K562 (cell line): ENCODE results near the gene CLDN25. TPM values are rescaled to one million over a fixed set of nuclear protein-coding genes. Genes with fewer than 3 reads are reported as not detected.

ENCODE experiments used
- ATAC-seq: fragments of 200-7000 bp; cut with Tn5 transposase; 3 replicates; pipeline ENCODE4 v1.9.1; 2020; ENCODE audit warnings: moderate library complexity
- BruUV-seq: library from RNA; stranded (reverse); fragments of 400-500 nt; replicated peaks from 2 replicates; lab custom pipeline; 2021; lab: Mats Ljungman, UMichigan
- CTCF ChIA-PET: fragments of 300-600 bp; formaldehyde crosslinking; extraction: SDS; loops from one replicate; lab custom pipeline; 2021; ENCODE audit warnings: low intra/inter-chr PET ratio; lab: Yijun Ruan, JAX
- POLR2A ChIA-PET: fragments of 300-600, 350-650 bp; sonication (Branson Sonifier 250); formaldehyde crosslinking; extraction: SDS; loops from one replicate; lab custom pipeline; 2021; ENCODE audit warnings: antibody characterized with exemption, inconsistent platforms; lab: Yijun Ruan, JAX
- DNase-seq, 4 experiments: peaks; one replicate each; pipeline versions ENCODE4 v3.0.0 to v3.0.0-alpha.2; 2011 to 2018; ENCODE audit warnings: low spot score in 3 of 4, mixed read lengths in 3 of 4; ENCODE audit errors: extremely low read depth in 1 of 4
- FAIRE-seq: peaks from 2 replicates; lab custom pipeline; 2011; peaks lifted over from hg19 to GRCh38; lab: Jason Lieb, UNC
- H2AFZ ChIP-seq: 2 replicates; pipeline ENCODE4 v1.6.0; 2011; ENCODE audit warnings: low read depth, low read length, control low read depth, inconsistent platforms
- H3K27ac ChIP-seq: fragments of 200-600 bp; 3 replicates; pipeline ENCODE4 v1.8.0; 2011; ENCODE audit warnings: low read depth, mild to moderate bottlenecking, control low read depth, inconsistent platforms, low read length, moderate library complexity, mixed read lengths; ENCODE audit errors: extremely low read depth
- H3K27me3 ChIP-seq, 2 experiments: fragments of 300-600 bp in 1 of 2; 2 replicates in 1 of 2; 3 replicates in 1 of 2; pipeline versions ENCODE4 v1.6.0 to v1.8.0; 2011; ENCODE audit warnings: inconsistent platforms in 2 of 2, low read length in 2 of 2, mild to moderate bottlenecking in 1 of 2, mixed read lengths in 1 of 2, moderate library complexity in 1 of 2; ENCODE audit not compliant: control insufficient read depth in 2 of 2, insufficient read depth in 2 of 2
- H3K36me3 ChIP-seq: fragments of 300-600 bp; 3 replicates; pipeline ENCODE4 v1.8.0; 2011; ENCODE audit warnings: mild to moderate bottlenecking, low read length, inconsistent platforms; ENCODE audit not compliant: control insufficient read depth, insufficient read depth
- H3K4me1 ChIP-seq, 2 experiments: fragments of 200-600 bp in 1 of 2; replicated peaks in 1 of 2; 2 replicates in 1 of 2; 3 replicates in 1 of 2; pipeline versions ENCODE4 v1.5.1 to v1.8.0; 2011; ENCODE audit warnings: inconsistent platforms in 2 of 2, low read length in 2 of 2, mild to moderate bottlenecking in 1 of 2, mixed read lengths in 1 of 2, moderate library complexity in 1 of 2; ENCODE audit not compliant: control insufficient read depth in 2 of 2, insufficient read depth in 2 of 2
- H3K4me2 ChIP-seq: 2 replicates; pipeline ENCODE4 v1.6.1; 2011; ENCODE audit warnings: low read length, control low read depth, inconsistent platforms, mixed read lengths; ENCODE audit not compliant: insufficient read depth
- H3K4me3 ChIP-seq: fragments of 200-600 bp; sonication (generic), shearing (Covaris generic); 2 replicates; pipeline ENCODE4 v1.5.1; 2016; ENCODE audit warnings: control low read depth, inconsistent platforms
- H3K79me2 ChIP-seq: fragments of 200-600 bp; 3 replicates; pipeline ENCODE4 v1.8.0; 2011; ENCODE audit warnings: low read length, inconsistent platforms; ENCODE audit not compliant: control insufficient read depth, insufficient read depth
- H3K9ac ChIP-seq, 2 experiments: 2 replicates each; pipeline versions ENCODE4 v1.6.0 to v1.6.1; 2011; ENCODE audit warnings: low read depth in 2 of 2, low read length in 2 of 2, control low read depth in 1 of 2, inconsistent platforms in 1 of 2, mild to moderate bottlenecking in 1 of 2, mixed read lengths in 1 of 2; ENCODE audit not compliant: insufficient read depth in 1 of 2
- H3K9me1 ChIP-seq: one replicate; pipeline ENCODE4 v1.6.0; 2011; ENCODE audit warnings: inconsistent platforms, mild to moderate bottlenecking, low read length, moderate library complexity; ENCODE audit not compliant: control insufficient read depth, insufficient read depth
- H3K9me3 ChIP-seq: replicated peaks from 2 replicates; pipeline ENCODE4 v1.5.1; 2011; ENCODE audit warnings: low read depth, low read length, inconsistent platforms; ENCODE audit not compliant: control insufficient read depth, insufficient read depth
- H4K20me1 ChIP-seq: replicated peaks from 2 replicates; pipeline ENCODE4 v1.6.1; 2011; ENCODE audit warnings: low read length, inconsistent platforms, mixed read lengths; ENCODE audit not compliant: control insufficient read depth, insufficient read depth
- GTF2E2 ChIP-seq: fragments of 200-800 bp; sonication (Bioruptor generic); IDR thresholded peaks from 2 replicates; pipeline ENCODE4 v1.6.1; 2016; ENCODE audit warnings: missing genetic modification characterization, missing compliant biosample characterization
- HMGN3 ChIP-seq: IDR thresholded peaks from 2 replicates; pipeline ENCODE4 v1.6.1; 2011; ENCODE audit warnings: borderline replicate concordance, low read depth, mild to moderate bottlenecking, mixed read lengths, low read length; ENCODE audit not compliant: insufficient read length; ENCODE audit errors: extremely low read depth
- MED1 ChIP-seq: sonication (generic); formaldehyde crosslinking; IDR thresholded peaks from 2 replicates; pipeline ENCODE4 v1.8.1; 2023; ENCODE audit warnings: missing genetic modification reagents, borderline replicate concordance
- POLR2G ChIP-seq: fragments of 200-400 bp; formaldehyde crosslinking; IDR thresholded peaks from 2 replicates; pipeline ENCODE4 v1.6.1; 2017; ENCODE audit warnings: low read depth, mild to moderate bottlenecking, antibody characterized with exemption, low read length, moderate library complexity
- RFX1 ChIP-seq: fragments of 450-650 bp; IDR thresholded peaks from 2 replicates; pipeline ENCODE4 v1.6.1; 2016; ENCODE audit warnings: mild to moderate bottlenecking, moderate library complexity
- TCF3 ChIP-seq: sonication (generic); formaldehyde crosslinking; IDR thresholded peaks from 2 replicates; pipeline ENCODE4 v1.4.0; 2020; ENCODE audit warnings: mild to moderate bottlenecking, missing genetic modification reagents
- TRIM28 ChIP-seq: fragments of 450-650 bp; IDR thresholded peaks from 2 replicates; pipeline ENCODE4 v1.6.1; 2017
- ZNF217 ChIP-seq: sonication (generic); formaldehyde crosslinking; IDR thresholded peaks from 2 replicates; pipeline ENCODE4 v1.8.0; 2022; ENCODE audit warnings: mild to moderate bottlenecking, missing genetic modification reagents
- ZNF324 ChIP-seq: fragments of 250-450 bp; sonication (Bioruptor Pico); IDR thresholded peaks from 2 replicates; pipeline ENCODE4 v1.4.0; 2020; ENCODE audit warnings: mild to moderate bottlenecking
- ZNF57 ChIP-seq: fragments of 450-650 bp; formaldehyde crosslinking; IDR thresholded peaks from 2 replicates; pipeline ENCODE4 v1.4.0; 2020; ENCODE audit warnings: mild to moderate bottlenecking, moderate library complexity
- ZNF699 ChIP-seq: fragments of 250-450 bp; sonication (Bioruptor Pico); IDR thresholded peaks from 2 replicates; pipeline ENCODE4 v1.8.0; 2021; ENCODE audit warnings: mild to moderate bottlenecking, moderate library complexity; ENCODE audit not compliant: insufficient replicate concordance
- WGBS: fragments of 100-300 bp; shearing (Covaris generic); methylation state at CpG from one replicate; pipeline ENCODE4 v1.1.6; 2016; ENCODE audit warnings: low coverage, mixed read lengths; ENCODE audit not compliant: insufficient coverage; ENCODE audit errors: missing lambda C conversion rate; 5-methylcytosine and 5-hydroxymethylcytosine counted together
- in situ Hi-C: fragments of 300-500 bp; cut with MboI; formaldehyde crosslinking; loops from 4 replicates; pipeline ENCODE4 v1.15.0; 2018; ENCODE audit warnings: inconsistent platforms, mixed read lengths
- intact Hi-C: fragments of 100-400 bp; cut with micrococcal nuclease; formaldehyde crosslinking; loops from 2 replicates; pipeline ENCODE4 v1.14.2; 2022
- polyA plus RNA-seq, 8 experiments: library from polyadenylated mRNA; depleted of rRNA in 4 of 8; stranded (reverse) in 5 of 8; unstranded in 3 of 8; fragments of >200 nt; fragmentation: Nextera tagmentation in 2 of 8; fragmentation: Illumina TruSeq in 1 of 8; extraction: Ambion mirVana in 2 of 8; extraction: Trizol in 1 of 8; gene quantifications; 2 replicates each; pipeline versions ENCODE4 v1.2.1 to v1.2.3, GENCODE V29; 2011 to 2014; ENCODE audit warnings: inconsistent platforms in 1 of 8, missing spikeins in 1 of 8
- total RNA-seq, 7 experiments: library from RNA; depleted of rRNA in 6 of 7; stranded (reverse); fragments of >200 nt in 6 of 7; fragmentation: Illumina TruSeq in 2 of 7; extraction: Trizol in 2 of 7; gene quantifications; 2 replicates each; pipeline versions ENCODE4 v1.2.1 to v1.2.3, GENCODE V29; 2011 to 2021; ENCODE audit warnings: low replicate concordance in 1 of 7
- TF ChIP-seq, protein P1 (sequence below): fragments of 450-650 bp; formaldehyde crosslinking; IDR thresholded peaks from 2 replicates; pipeline ENCODE4 v1.4.0; 2022; ENCODE audit warnings: missing genetic modification characterization
- TF ChIP-seq, protein P2 (sequence below): IDR thresholded peaks from 2 replicates; pipeline ENCODE4 v1.6.1; 2011; ENCODE audit warnings: borderline replicate concordance, low read depth, mild to moderate bottlenecking, moderate library complexity, low read length; ENCODE audit not compliant: insufficient read depth, poor library complexity, severe bottlenecking
- TF ChIP-seq, protein P3 (sequence below): IDR thresholded peaks from 3 replicates; pipeline ENCODE4 v1.6.1; 2011; ENCODE audit warnings: borderline replicate concordance, mild to moderate bottlenecking; ENCODE audit not compliant: insufficient read length, insufficient read depth

CLDN25 gene
- total and polyA plus RNA-seq, 9 of the 15 experiments (the other 6 are each of a cell fraction or from before 2014, with no cell fraction given) = not detected

DNA sequence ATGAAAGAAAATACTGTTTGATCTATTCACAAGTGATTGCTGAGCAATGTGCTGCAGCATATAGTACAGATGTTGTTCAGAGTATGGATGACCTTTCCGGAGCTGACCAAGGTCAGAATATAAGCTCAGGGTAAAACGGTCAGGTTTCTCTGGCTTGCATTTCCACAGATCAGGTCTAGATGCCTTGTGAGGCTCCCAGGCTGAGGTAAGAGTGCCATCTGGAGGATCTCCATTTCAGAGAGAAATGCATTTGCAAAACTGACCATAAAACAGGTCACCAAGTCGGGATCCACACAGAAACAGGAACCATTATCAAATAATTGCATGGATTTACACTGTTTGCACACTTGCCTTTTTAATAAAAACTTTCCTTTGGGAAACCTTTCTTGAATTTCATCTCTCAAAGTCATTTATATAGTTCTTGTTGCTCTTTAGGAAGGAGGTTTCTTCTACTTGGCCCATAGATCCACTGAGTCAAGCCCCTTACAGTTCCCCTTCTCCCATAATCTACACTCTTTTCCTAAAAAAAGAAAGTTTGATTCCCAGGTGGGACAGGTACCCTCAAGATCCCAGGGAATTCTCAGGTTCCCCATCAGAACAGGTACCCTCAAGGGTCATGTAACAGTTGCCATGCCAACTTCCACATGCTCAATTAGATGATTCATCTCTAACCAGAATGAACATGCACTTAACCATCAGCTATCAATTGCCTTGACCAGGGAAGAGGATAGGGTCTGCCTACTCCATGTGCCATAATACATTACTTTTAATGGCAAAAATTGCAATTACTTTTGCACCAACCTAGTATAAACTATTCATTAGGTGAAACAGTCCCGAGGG lies 48.5 kb upstream of the CLDN25 start:
- Histone ChIP-seq H3K79me2 (no peaks in the 10 kb centered on the region), H3K4me1 (peaks cover 7 to 13% of the 10 kb centered on the region in 2 experiments; a peak in 4 of 5 replicates), H2AFZ (no peak overlapping the region; the same call in 1 of the 2 replicates), H4K20me1 (no peaks in the 10 kb centered on the region), H3K9ac (no peak overlapping the region), H3K9me3 (no peaks in the 10 kb centered on the region), H3K4me3 (no peak overlapping the region), H3K27me3 (no peaks in the 10 kb centered on the region), H3K9me1 (no peaks in the 10 kb centered on the region), H3K27ac (no peak overlapping the region), H3K4me2 (no peak overlapping the region), H3K36me3 (peaks cover 27% of the 10 kb centered on the region)
- POLR2A ChIA-PET = interaction anchor here (0.6 kb wide), 1 partner anchor 11 kb away, joined by 4 read pairs; no protein-coding TSS in a partner anchor
- in situ Hi-C loops (loop anchor here (5.0 kb wide), 1 partner anchor 424 kb away; no protein-coding TSS in a partner anchor), intact Hi-C loops (loop anchor here (1.0 to 5.0 kb wide), 5 partner anchors 40 to 426 kb away; no protein-coding TSS in a partner anchor)
- CTCF ChIA-PET = interaction anchor here (2.0 to 2.1 kb wide), 2 partner anchors 144 to 425 kb away, joined by 15 to 24 read pairs; no protein-coding TSS in a partner anchor
- DNase-seq = peak; percentile 40 to 80 (median 52)
- WGBS = 24% methylated on average over 4 of the region's 4 CpGs
- no TSS peak for BruUV-seq
- ATAC-seq = peak; percentile 93
- peak; percentile 87 for FAIRE-seq
- TF ChIP-seq, protein P1, sequence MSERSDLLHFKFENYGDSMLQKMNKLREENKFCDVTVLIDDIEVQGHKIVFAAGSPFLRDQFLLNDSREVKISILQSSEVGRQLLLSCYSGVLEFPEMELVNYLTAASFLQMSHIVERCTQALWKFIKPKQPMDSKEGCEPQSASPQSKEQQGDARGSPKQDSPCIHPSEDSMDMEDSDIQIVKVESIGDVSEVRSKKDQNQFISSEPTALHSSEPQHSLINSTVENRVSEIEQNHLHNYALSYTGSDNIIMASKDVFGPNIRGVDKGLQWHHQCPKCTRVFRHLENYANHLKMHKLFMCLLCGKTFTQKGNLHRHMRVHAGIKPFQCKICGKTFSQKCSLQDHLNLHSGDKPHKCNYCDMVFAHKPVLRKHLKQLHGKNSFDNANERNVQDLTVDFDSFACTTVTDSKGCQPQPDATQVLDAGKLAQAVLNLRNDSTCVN = no peak
- TF ChIP-seq ZNF324 (no peak), ZNF57 (CRISPR knock-in tag) (no peak), MED1 (CRISPR knock-in tag) (no peak), RFX1 (peak; percentile 61), GTF2E2 (no peak), POLR2G (no peak), HMGN3 (no peak), TCF3 (CRISPR knock-in tag) (no peak), ZNF699 (CRISPR knock-in tag) (no peak), TRIM28 (no peak), ZNF217 (CRISPR knock-in tag) (no peak)
- TF ChIP-seq, protein P2, sequence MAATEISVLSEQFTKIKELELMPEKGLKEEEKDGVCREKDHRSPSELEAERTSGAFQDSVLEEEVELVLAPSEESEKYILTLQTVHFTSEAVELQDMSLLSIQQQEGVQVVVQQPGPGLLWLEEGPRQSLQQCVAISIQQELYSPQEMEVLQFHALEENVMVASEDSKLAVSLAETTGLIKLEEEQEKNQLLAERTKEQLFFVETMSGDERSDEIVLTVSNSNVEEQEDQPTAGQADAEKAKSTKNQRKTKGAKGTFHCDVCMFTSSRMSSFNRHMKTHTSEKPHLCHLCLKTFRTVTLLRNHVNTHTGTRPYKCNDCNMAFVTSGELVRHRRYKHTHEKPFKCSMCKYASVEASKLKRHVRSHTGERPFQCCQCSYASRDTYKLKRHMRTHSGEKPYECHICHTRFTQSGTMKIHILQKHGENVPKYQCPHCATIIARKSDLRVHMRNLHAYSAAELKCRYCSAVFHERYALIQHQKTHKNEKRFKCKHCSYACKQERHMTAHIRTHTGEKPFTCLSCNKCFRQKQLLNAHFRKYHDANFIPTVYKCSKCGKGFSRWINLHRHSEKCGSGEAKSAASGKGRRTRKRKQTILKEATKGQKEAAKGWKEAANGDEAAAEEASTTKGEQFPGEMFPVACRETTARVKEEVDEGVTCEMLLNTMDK = no peak
- TF ChIP-seq, protein P3, sequence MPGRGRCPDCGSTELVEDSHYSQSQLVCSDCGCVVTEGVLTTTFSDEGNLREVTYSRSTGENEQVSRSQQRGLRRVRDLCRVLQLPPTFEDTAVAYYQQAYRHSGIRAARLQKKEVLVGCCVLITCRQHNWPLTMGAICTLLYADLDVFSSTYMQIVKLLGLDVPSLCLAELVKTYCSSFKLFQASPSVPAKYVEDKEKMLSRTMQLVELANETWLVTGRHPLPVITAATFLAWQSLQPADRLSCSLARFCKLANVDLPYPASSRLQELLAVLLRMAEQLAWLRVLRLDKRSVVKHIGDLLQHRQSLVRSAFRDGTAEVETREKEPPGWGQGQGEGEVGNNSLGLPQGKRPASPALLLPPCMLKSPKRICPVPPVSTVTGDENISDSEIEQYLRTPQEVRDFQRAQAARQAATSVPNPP = no peak
